Hematopoietic multipotent progenitor cell treated with erythropoietin and hydrocortisone succinate and interleukin-3 and kit ligand, for 15 days (in vitro differentiated cells): ENCODE data around the gene INCA1.
A peak's percentile ranks its signal among the peaks of the same experiment; 100 is the strongest.

Source experiments
- DNase-seq: peaks from one replicate; pipeline ENCODE4 v3.0.0-alpha.2; 2015; ENCODE audit warnings: low spot score

INCA1 gene

GRCh38 chr17:4948931-4949320 is 48.4 kb downstream of the INCA1 start:
- peak; percentile 54 for DNase-seq

- peak; percentile 85 for DNase-seq
These were observed 49.0 kb downstream of the INCA1 start, which contains the start of gene PFN1 for GRCh38 chr17:4948166-4948930. Gene PFN1, minus strand, starts transcription at chr17:4948530. Its CDS starts 136 bp downstream, at chr17:4948394.

- DNase-seq = peak; percentile 60
These were observed 49.7 kb downstream of the INCA1 start for GRCh38 chr17:4947411-4948165.

- peak; percentile 27 for DNase-seq
These were observed 50.3 kb downstream of the INCA1 start for GRCh38 chr17:4947010-4947410.

- DNase-seq = no peak
These were observed 50.9 kb downstream of the INCA1 start for GRCh38 chr17:4946312-4946976.

- no peak for DNase-seq
These were observed 51.4 kb downstream of the INCA1 start for GRCh38 chr17:4945944-4946280.

- peak; percentile 91 for DNase-seq
These were observed 52.0 kb downstream of the INCA1 start for GRCh38 chr17:4945176-4945943.

- no peak for DNase-seq
These were observed 52.7 kb downstream of the INCA1 start for GRCh38 chr17:4944554-4945175.

- no peak for DNase-seq
These were observed 53.2 kb downstream of the INCA1 start for GRCh38 chr17:4944163-4944553.

GRCh38 chr17:4942760-4943508 is 54.4 kb downstream of the INCA1 start:
- no peak for DNase-seq

GRCh38 chr17:4941319-4941610 is 56.1 kb downstream of the INCA1 start:
- peak; percentile 20 for DNase-seq

- DNase-seq = no peak
These were observed 56.6 kb downstream of the INCA1 start for GRCh38 chr17:4940555-4941318.

GRCh38 chr17:4939796-4940554 is 57.3 kb downstream of the INCA1 start, which contains the start of the genes RNF167 and SLC25A11:
Gene RNF167, plus strand, starts transcription at chr17:4940268. Its CDS starts 642 bp downstream, at chr17:4940910.
Gene SLC25A11, minus strand, starts transcription at chr17:4940046. Its CDS starts 136 bp downstream, at chr17:4939910.
- DNase-seq = peak; percentile 99

GRCh38 chr17:4939546-4939795 is 57.9 kb downstream of the INCA1 start:
- no peak for DNase-seq

- no peak for DNase-seq
These were observed 58.4 kb downstream of the INCA1 start for GRCh38 chr17:4938688-4939545.
